ENCODE data around the gene ANAPC15. TPM values are rescaled to one million over a fixed set of nuclear protein-coding genes. Genes with fewer than 3 reads are reported as not detected.

ANAPC15 gene
- total and polyA plus RNA-seq, 9 of the 15 experiments (the other 6 are each of a cell fraction or from before 2014, with no cell fraction given) = 53.0 to 254 (median 75.7) TPM

GRCh38 chr11:72088076-72088808, 24.3 kb downstream of the ANAPC15 start:
- CTCF ChIA-PET (ENCODE audit: low intra/inter-chr PET ratio) = no interaction called here
- POLR2A ChIA-PET = interaction anchor here (0.9 kb wide), 1 partner anchor 12 kb away, joined by 3 read pairs; no protein-coding TSS in a partner anchor
- no peaks in the 10 kb centered on the region for H3K79me2 ChIP-seq (ENCODE audit: control insufficient read depth, insufficient read depth, low read length)
- in situ Hi-C loops (cut with MboI) (no loop called here), intact Hi-C loops (cut with micrococcal nuclease) (no loop called here)
- H3K4me2 ChIP-seq (ENCODE audit: insufficient read depth, low read length) = no peak overlapping the region
- no peaks in the 10 kb centered on the region for H3K27me3 ChIP-seq (ENCODE audit: control insufficient read depth in 2 of 2, insufficient read depth in 2 of 2, low read length in 2 of 2)
- ATAC-seq (no peak), FAIRE-seq (peak; percentile 32), DNase-seq (ENCODE audit: extremely low read depth in 1 of 4, low spot score in 3 of 4) (peak in 3 of 4 experiments; percentile 11 to 40 (median 38))
- H3K9me3 ChIP-seq (replicated peaks; ENCODE audit: control insufficient read depth, insufficient read depth, low read depth, low read length) = no peaks in the 10 kb centered on the region
- H3K9ac ChIP-seq (ENCODE audit: insufficient read depth in 1 of 2, low read depth in 2 of 2, low read length in 2 of 2) = no peak overlapping the region
- peaks cover 5% of the 10 kb centered on the region; the same call in 1 of the 2 replicates for H4K20me1 ChIP-seq (replicated peaks; ENCODE audit: control insufficient read depth, insufficient read depth, low read length)
- BruUV-seq (replicated peaks) = no TSS peak
- H3K36me3 ChIP-seq (ENCODE audit: control insufficient read depth, insufficient read depth, low read length) = peaks cover 33% of the 10 kb centered on the region
- H3K27ac ChIP-seq (ENCODE audit: extremely low read depth, low read depth, low read length) = no peak overlapping the region
- no peaks in the 10 kb centered on the region for H3K9me1 ChIP-seq (ENCODE audit: control insufficient read depth, insufficient read depth, low read length)
- H3K4me3 ChIP-seq = no peak overlapping the region
- 53% methylated on average over 4 of the region's 4 CpGs for WGBS (ENCODE audit: insufficient coverage, low coverage, missing lambda C conversion rate)
- H2AFZ ChIP-seq (ENCODE audit: low read depth, low read length) = no peak overlapping the region
- H3K4me1 ChIP-seq (replicated peaks in 1 of 2; ENCODE audit: control insufficient read depth in 2 of 2, insufficient read depth in 2 of 2, low read length in 2 of 2) = peaks cover 0 to 18% of the 10 kb centered on the region in 2 experiments; a peak in 3 of 5 replicates
- no peak for TF ChIP-seq ZNF217 (CRISPR knock-in tag; IDR thresholded peaks at IDR 0.05)
- peak; percentile 49; the same call in 1 of the 2 replicates for TF ChIP-seq GABPA (tag; conservative IDR thresholded peaks at IDR 0.05; ENCODE audit: low read depth)
- no peak for TF ChIP-seq NR2C1 (IDR thresholded peaks at IDR 0.05)
- TF ChIP-seq NR2C1 (tag; IDR thresholded peaks at IDR 0.05) = peak; percentile 17; the same call in 1 of the 2 replicates
- peak; percentile 78 for TF ChIP-seq ZNF79 (CRISPR knock-in tag; IDR thresholded peaks at IDR 0.05; ENCODE audit: low read depth)
- 0 out of 2 replicates have a peak, but pooled peaks have one; percentile 29 for TF ChIP-seq SMARCA4 (IDR thresholded peaks at IDR 0.05)
- TF ChIP-seq TEAD4 (IDR thresholded peaks at IDR 0.05; ENCODE audit: low read length) = peak; percentile 56; the same call in 1 of the 2 replicates
- TF ChIP-seq TEAD4 (CRISPR knock-in tag; IDR thresholded peaks at IDR 0.05; ENCODE audit: borderline replicate concordance) = no peak
- TF ChIP-seq ZHX1 (conservative IDR thresholded peaks at IDR 0.05; ENCODE audit: low read length) = no peak
- TF ChIP-seq ARID1B (IDR thresholded peaks at IDR 0.05) = peak; percentile 65
- peak; percentile 27; the same call in 1 of the 2 replicates for TF ChIP-seq DPF2 (IDR thresholded peaks at IDR 0.05)
- TF ChIP-seq CTBP1 (IDR thresholded peaks at IDR 0.05; ENCODE audit: borderline replicate concordance) = peak; percentile 72
- TF ChIP-seq KDM1A (IDR thresholded peaks at IDR 0.05) = peak; percentile 55 to 60; a peak in 3 of 4 replicates
- peak; percentile 18; the same call in 1 of the 2 replicates for TF ChIP-seq SMARCE1 (IDR thresholded peaks at IDR 0.05)
- TF ChIP-seq CBX8 (IDR thresholded peaks at IDR 0.05; ENCODE audit: borderline replicate concordance, extremely low read depth, low read depth, low read length, poor library complexity, severe bottlenecking) = no peak
- peak; percentile 50 for TF ChIP-seq CBFA2T3 (IDR thresholded peaks at IDR 0.05)
- no peak for TF ChIP-seq HNRNPH1 (optimal IDR thresholded peaks at IDR 0.05; ENCODE audit: low read depth, low read length)
- no peak for TF ChIP-seq DEAF1 (CRISPR knock-in tag; IDR thresholded peaks at IDR 0.05)
- peak in 1 of 2 experiments; percentile 81; a peak in 2 of 4 replicates for TF ChIP-seq RCOR1 (IDR thresholded peaks at IDR 0.05; ENCODE audit: borderline replicate concordance in 1 of 2, low read depth in 2 of 2, low read length in 2 of 2)
- 0 out of 2 replicates have a peak, but pooled peaks have one; percentile 21 for TF ChIP-seq FOSL1 (tag; conservative IDR thresholded peaks at IDR 0.05)
